Endothelial cell of umbilical vein (primary cell): ENCODE results near the gene SPEM2. TPM values are rescaled to one million over a fixed set of nuclear protein-coding genes. Genes with fewer than 3 reads are reported as not detected.

Source experiments
- BruUV-seq: library from RNA; stranded (reverse); fragments of 400-500 nt; replicated peaks from 2 replicates; lab custom pipeline; 2021; lab: Mats Ljungman, UMichigan
- CTCF ChIA-PET: fragments of 300-600, 350-600 bp; sonication (Branson Sonifier 250); formaldehyde crosslinking; loops from one replicate; lab custom pipeline; 2021; ENCODE audit warnings: antibody characterized with exemption, inconsistent platforms; lab: Charles Lee
- POLR2A ChIA-PET: fragments of 300-600, 350-600 bp; sonication (Branson Sonifier 250); formaldehyde crosslinking; loops from one replicate; lab custom pipeline; 2021; ENCODE audit warnings: antibody characterized with exemption, inconsistent platforms; lab: Charles Lee
- DNase-seq: peaks from one replicate; pipeline ENCODE4 v3.0.0-alpha.2; 2011; ENCODE audit warnings: low read depth, low spot score
- FAIRE-seq: peaks from 2 replicates; lab custom pipeline; 2011; peaks lifted over from hg19 to GRCh38; lab: Jason Lieb, UNC
- H2AFZ ChIP-seq: 2 replicates; pipeline ENCODE4 v1.6.0; 2012; ENCODE audit warnings: low read depth, low read length, control low read depth, inconsistent platforms
- H3K27ac ChIP-seq: 2 replicates; pipeline ENCODE4 v1.5.1; 2011; ENCODE audit warnings: low read depth, mild to moderate bottlenecking, control low read depth, low read length, moderate library complexity; ENCODE audit not compliant: insufficient read depth
- H3K27me3 ChIP-seq, 2 experiments: 2 replicates each; pipeline versions ENCODE4 v1.6.0 to v1.6.1; 2011; ENCODE audit warnings: low read length in 2 of 2, mixed read lengths in 1 of 2; ENCODE audit not compliant: control insufficient read depth in 2 of 2, insufficient read depth in 2 of 2
- H3K36me3 ChIP-seq, 2 experiments: 2 replicates in 1 of 2; 3 replicates in 1 of 2; pipeline ENCODE4 v1.5.1; 2011; ENCODE audit warnings: low read length in 2 of 2, mild to moderate bottlenecking in 1 of 2, moderate library complexity in 1 of 2; ENCODE audit not compliant: control insufficient read depth in 2 of 2, insufficient read depth in 2 of 2; ENCODE audit errors: extremely low read depth in 1 of 2
- H3K4me1 ChIP-seq: 3 replicates; pipeline ENCODE4 v1.5.1; 2011; ENCODE audit warnings: mild to moderate bottlenecking, low read length; ENCODE audit not compliant: control insufficient read depth, insufficient read depth; ENCODE audit errors: extremely low read depth
- H3K4me2 ChIP-seq: 2 replicates; pipeline ENCODE4 v1.6.1; 2011; ENCODE audit warnings: low read length, control low read depth, mixed read lengths; ENCODE audit not compliant: insufficient read depth
- H3K4me3 ChIP-seq, 3 experiments: fragments of 200-600 bp in 1 of 3; sonication (generic), shearing (Covaris generic) in 1 of 3; replicated peaks in 1 of 3; 2 replicates each; pipeline ENCODE4 v1.5.1; 2011 to 2016; ENCODE audit warnings: control low read depth in 3 of 3, low read length in 3 of 3, mild to moderate bottlenecking in 2 of 3, inconsistent platforms in 1 of 3, low read depth in 1 of 3, moderate library complexity in 1 of 3; ENCODE audit not compliant: insufficient read depth in 1 of 3
- H3K79me2 ChIP-seq: 2 replicates; pipeline ENCODE4 v1.6.0; 2012; ENCODE audit warnings: low read length, inconsistent platforms; ENCODE audit not compliant: control insufficient read depth, insufficient read depth
- H3K9ac ChIP-seq: replicated peaks from 2 replicates; pipeline ENCODE3; 2011; ENCODE audit warnings: low read length, control low read depth; ENCODE audit not compliant: insufficient read depth; ENCODE audit errors: extremely low read depth
- H3K9me1 ChIP-seq: replicated peaks from 3 replicates; pipeline ENCODE4 v1.6.0; 2011; ENCODE audit warnings: mild to moderate bottlenecking, low read length; ENCODE audit not compliant: control insufficient read depth, insufficient read depth; ENCODE audit errors: extremely low read depth
- H3K9me3 ChIP-seq: replicated peaks from 2 replicates; pipeline ENCODE4 v1.5.1; 2012; ENCODE audit warnings: low read length, inconsistent platforms; ENCODE audit not compliant: control insufficient read depth, insufficient read depth
- H4K20me1 ChIP-seq: replicated peaks from 2 replicates; pipeline ENCODE3; 2011; ENCODE audit warnings: mild to moderate bottlenecking, low read length; ENCODE audit not compliant: control insufficient read depth, insufficient read depth; ENCODE audit errors: extremely low read depth
- CTCF ChIP-seq, 2 donors: IDR thresholded peaks; 1 replicate in 1 of 2; 2 replicates in 1 of 2; pipeline ENCODE4 v1.5.1; 2011; ENCODE audit warnings: low read length in 2 of 2, mild to moderate bottlenecking in 2 of 2, moderate library complexity in 2 of 2, control low read depth in 1 of 2, inconsistent platforms in 1 of 2, low read depth in 1 of 2; ENCODE audit not compliant: insufficient read depth in 1 of 2; ENCODE audit errors: extremely low read depth in 1 of 2
- EZH2 ChIP-seq: IDR thresholded peaks from 2 replicates; pipeline ENCODE4 v1.6.1; 2012; ENCODE audit warnings: borderline replicate concordance, low read depth, mild to moderate bottlenecking, moderate library complexity, low read length, inconsistent platforms; ENCODE audit not compliant: severe bottlenecking
- FOS ChIP-seq: IDR thresholded peaks from 2 replicates; pipeline ENCODE4 v1.6.1; 2011; ENCODE audit warnings: mild to moderate bottlenecking, low read length, moderate library complexity, borderline replicate concordance; ENCODE audit not compliant: insufficient read depth
- GATA2 ChIP-seq: IDR thresholded peaks from 2 replicates; pipeline ENCODE4 v1.7.0; 2011; ENCODE audit warnings: low read depth, mild to moderate bottlenecking, moderate library complexity, mixed read lengths, low read length; ENCODE audit not compliant: insufficient read length, insufficient read depth
- JUN ChIP-seq: IDR thresholded peaks from 2 replicates; pipeline ENCODE4 v1.6.1; 2011; ENCODE audit warnings: borderline replicate concordance, low read depth; ENCODE audit not compliant: insufficient read length, insufficient read depth
- MAX ChIP-seq: IDR thresholded peaks from 2 replicates; pipeline ENCODE4 v1.6.1; 2011; ENCODE audit not compliant: insufficient read depth, insufficient read length
- MYC ChIP-seq: IDR thresholded peaks from one replicate; pipeline ENCODE4 v1.6.1; 2011; ENCODE audit warnings: mild to moderate bottlenecking, low read depth, low read length
- POLR2A ChIP-seq: IDR thresholded peaks from 2 replicates; pipeline ENCODE4 v1.6.1; 2012; ENCODE audit warnings: low read depth, mild to moderate bottlenecking, control low read depth, low read length
- POLR2AphosphoS5 ChIP-seq: IDR thresholded peaks from 2 replicates; pipeline ENCODE4 v1.6.1; 2012; ENCODE audit warnings: low read depth, mild to moderate bottlenecking, control low read depth, low read length, moderate library complexity; ENCODE audit not compliant: insufficient read depth
- dilution Hi-C: fragments of 300-500 bp; cut with MboI; formaldehyde crosslinking; loops from one replicate; pipeline ENCODE4 v1.15.0; 2019; ENCODE audit warnings: low sequenced_read_pairs; ENCODE audit not compliant: extremely low pct_ligation_motif_present
- intact Hi-C: fragments of 100-400 bp; cut with micrococcal nuclease; formaldehyde crosslinking; loops from one replicate; pipeline ENCODE4 v1.10.0; 2022
- polyA plus RNA-seq, 4 experiments: library from polyadenylated mRNA; depleted of rRNA in 3 of 4; stranded (reverse) in 3 of 4; unstranded in 1 of 4; fragments of >200 nt; gene quantifications; 2 replicates each; pipeline versions ENCODE4 v1.2.1 to v1.2.3, GENCODE V29; 2011 to 2012; ENCODE audit warnings: missing spikeins in 1 of 4
- total RNA-seq: library from RNA; stranded (reverse); gene quantifications from 2 replicates; pipeline ENCODE4 v1.2.3, GENCODE V29; 2021

Gene SPEM2
- total and polyA plus RNA-seq, 2 donors (not counting 3 experiments of a cell fraction or from before 2014, with no cell fraction given), result not detected

GRCh38 chr17:7417056-7417655 is 8.3 kb upstream of the SPEM2 start:
- POLR2A ChIA-PET, result no interaction called here
- no peaks in the 10 kb centered on the region for H3K79me2 ChIP-seq

More at GRCh38 chr17:7417056-7417655, 8.3 kb upstream of the SPEM2 start:
- no peak overlapping the region for H3K9ac ChIP-seq
- no peak for TF ChIP-seq FOS
- no peak for TF ChIP-seq POLR2AphosphoS5
- no peak for TF ChIP-seq JUN
- TF ChIP-seq POLR2A, result no peak
- no peak for TF ChIP-seq GATA2
- no peak for TF ChIP-seq EZH2
- TF ChIP-seq MAX, result no peak
- no peak for TF ChIP-seq MYC
- no peak for TF ChIP-seq CTCF (IDR thresholded peaks at IDR 0.05; ENCODE audit: extremely low read depth in 1 of 2, insufficient read depth in 1 of 2, low read depth in 1 of 2, low read length in 2 of 2)
- CTCF ChIA-PET, result interaction anchor here (1.2 to 2.2 kb wide), 2 partner anchors 13 to 61 kb away, joined by 5 to 6 read pairs; partner anchors contain the start of gene TMEM256
- H3K9me3 ChIP-seq, result no peaks in the 10 kb centered on the region
- H3K4me1 ChIP-seq, result no peaks in the 10 kb centered on the region
- no peak for DNase-seq
- BruUV-seq, result no TSS peak
- peaks cover 0 to 2% of the 10 kb centered on the region in 2 experiments for H3K36me3 ChIP-seq
- no peaks in the 10 kb centered on the region for H3K27me3 ChIP-seq
- dilution Hi-C loops (no loop called here), intact Hi-C loops (no loop called here)
- H3K27ac ChIP-seq, result no peak overlapping the region
- no peaks in the 10 kb centered on the region for H3K9me1 ChIP-seq
- H4K20me1 ChIP-seq, result no peaks in the 10 kb centered on the region
- FAIRE-seq, result no peak
- H3K4me3 ChIP-seq, result no peak overlapping the region
- H2AFZ ChIP-seq, result no peak overlapping the region
- no peak overlapping the region for H3K4me2 ChIP-seq
